Measurements from ENCODE around the gene TREML2. TPM values are rescaled to one million over a fixed set of nuclear protein-coding genes. Genes with fewer than 3 reads are reported as not detected.
A peak's percentile ranks its signal among the peaks of the same experiment; 100 is the strongest.

The TREML2 gene, protein sequence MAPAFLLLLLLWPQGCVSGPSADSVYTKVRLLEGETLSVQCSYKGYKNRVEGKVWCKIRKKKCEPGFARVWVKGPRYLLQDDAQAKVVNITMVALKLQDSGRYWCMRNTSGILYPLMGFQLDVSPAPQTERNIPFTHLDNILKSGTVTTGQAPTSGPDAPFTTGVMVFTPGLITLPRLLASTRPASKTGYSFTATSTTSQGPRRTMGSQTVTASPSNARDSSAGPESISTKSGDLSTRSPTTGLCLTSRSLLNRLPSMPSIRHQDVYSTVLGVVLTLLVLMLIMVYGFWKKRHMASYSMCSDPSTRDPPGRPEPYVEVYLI
- polyA plus RNA-seq: 0.03 to 0.08 TPM (median 0.03 TPM) in 3 replicates
- not detected for polyA plus RNA-seq (2011; ENCODE audit: low read depth)
- polyA plus RNA-seq (2011; cell fraction: cytosol; rRNA removed): 0.04 and 0.08 TPM in 2 replicates
- 0.08 TPM in 1 of 2 replicates, not detected in the other for polyA plus RNA-seq (2011; cell fraction: nucleus; rRNA removed)
- 0.08 TPM in 1 of 2 replicates, not detected in the other for polyA plus RNA-seq (2012; ENCODE audit: low replicate concordance)
- 0.10 to 0.26 TPM in 2 of 3 replicates, not detected in the other for polyA minus RNA-seq
- polyA minus RNA-seq (2011; cell fraction: cytosol; rRNA and poly(A)+ RNA removed): not detected
- 0.21 TPM in 1 of 2 replicates, not detected in the other for polyA minus RNA-seq (2011; cell fraction: nucleus; rRNA and poly(A)+ RNA removed)

GRCh38 chr6:41200901-41201763, at the start of gene TREML2:
TSS of gene TREML2 (minus strand) at chr6:41201149. CDS start at chr6:41201008, 141 bp downstream.
- H3K27me3 ChIP-seq (ENCODE audit: control insufficient read depth, extremely low read depth, insufficient read depth, low read length): no peaks in the 10 kb centered on the region
- no peaks in the 10 kb centered on the region for H3K9me3 ChIP-seq (ENCODE audit: control insufficient read depth, low read depth, low read length)
- H3K27ac ChIP-seq (ENCODE audit: control insufficient read depth, insufficient read depth, low read length): no peak within 1 kb of the TSS
- H3K4me1 ChIP-seq (ENCODE audit: control insufficient read depth, extremely low read depth, insufficient read depth, low read length): peaks cover 9% of the 10 kb centered on the region
- dilution Hi-C loops (cut with MboI; ENCODE audit: extremely low pct_ligation_motif_present, low sequenced_read_pairs): no loop called here
- FAIRE-seq (no peak), DNase-seq (ENCODE audit: low read depth, low spot score) (no peak)
- H3K36me3 ChIP-seq (ENCODE audit: control insufficient read depth in 2 of 2, extremely low read depth in 1 of 2, insufficient read depth in 2 of 2, low read length in 2 of 2): no peaks in the 10 kb centered on the region
- H2AFZ ChIP-seq (ENCODE audit: control insufficient read depth, low read length): peak within 1 kb of the TSS; percentile 31
- H3K79me2 ChIP-seq (ENCODE audit: control insufficient read depth, insufficient read depth, low read length): no peaks in the 10 kb centered on the region
- no peak within 1 kb of the TSS for H3K9ac ChIP-seq (ENCODE audit: control insufficient read depth, extremely low read depth, insufficient read depth, low read length)
- no peak within 1 kb of the TSS for H3K4me3 ChIP-seq (ENCODE audit: control insufficient read depth in 2 of 3, extremely low read depth in 1 of 3, insufficient read depth in 2 of 3, low read depth in 1 of 3, low read length in 3 of 3)
- H4K20me1 ChIP-seq (ENCODE audit: control insufficient read depth, extremely low read depth, insufficient read depth, low read length): no peaks in the 10 kb centered on the region
- TF ChIP-seq, protein P1, sequence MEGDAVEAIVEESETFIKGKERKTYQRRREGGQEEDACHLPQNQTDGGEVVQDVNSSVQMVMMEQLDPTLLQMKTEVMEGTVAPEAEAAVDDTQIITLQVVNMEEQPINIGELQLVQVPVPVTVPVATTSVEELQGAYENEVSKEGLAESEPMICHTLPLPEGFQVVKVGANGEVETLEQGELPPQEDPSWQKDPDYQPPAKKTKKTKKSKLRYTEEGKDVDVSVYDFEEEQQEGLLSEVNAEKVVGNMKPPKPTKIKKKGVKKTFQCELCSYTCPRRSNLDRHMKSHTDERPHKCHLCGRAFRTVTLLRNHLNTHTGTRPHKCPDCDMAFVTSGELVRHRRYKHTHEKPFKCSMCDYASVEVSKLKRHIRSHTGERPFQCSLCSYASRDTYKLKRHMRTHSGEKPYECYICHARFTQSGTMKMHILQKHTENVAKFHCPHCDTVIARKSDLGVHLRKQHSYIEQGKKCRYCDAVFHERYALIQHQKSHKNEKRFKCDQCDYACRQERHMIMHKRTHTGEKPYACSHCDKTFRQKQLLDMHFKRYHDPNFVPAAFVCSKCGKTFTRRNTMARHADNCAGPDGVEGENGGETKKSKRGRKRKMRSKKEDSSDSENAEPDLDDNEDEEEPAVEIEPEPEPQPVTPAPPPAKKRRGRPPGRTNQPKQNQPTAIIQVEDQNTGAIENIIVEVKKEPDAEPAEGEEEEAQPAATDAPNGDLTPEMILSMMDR (optimal IDR thresholded peaks at IDR 0.05 in 1 of 3, IDR thresholded peaks at IDR 0.05 in 1 of 3, conservative IDR thresholded peaks at IDR 0.05 in 1 of 3; ENCODE audit: extremely low read depth in 1 of 3, insufficient read depth in 2 of 3, low read length in 3 of 3): no peak
- TF ChIP-seq EZH2 (IDR thresholded peaks at IDR 0.05; ENCODE audit: low read length): no peak
- H3K4me2 ChIP-seq (ENCODE audit: control insufficient read depth, extremely low read depth, insufficient read depth, low read depth, low read length): peak within 1 kb of the TSS; percentile 44
- H3K9me1 ChIP-seq (ENCODE audit: control insufficient read depth, extremely low read depth, insufficient read depth, low read length): no peaks in the 10 kb centered on the region

- H3K4me2 ChIP-seq (ENCODE audit: control insufficient read depth, extremely low read depth, insufficient read depth, low read depth, low read length): no peak overlapping the region
- no peaks in the 10 kb centered on the region for H3K9me1 ChIP-seq (ENCODE audit: control insufficient read depth, extremely low read depth, insufficient read depth, low read length)
- H3K4me3 ChIP-seq (ENCODE audit: control insufficient read depth in 2 of 3, extremely low read depth in 1 of 3, insufficient read depth in 2 of 3, low read depth in 1 of 3, low read length in 3 of 3): no peak overlapping the region
- no peaks in the 10 kb centered on the region for H3K9me3 ChIP-seq (ENCODE audit: control insufficient read depth, low read depth, low read length)
- no peaks in the 10 kb centered on the region for H3K36me3 ChIP-seq (ENCODE audit: control insufficient read depth in 2 of 2, extremely low read depth in 1 of 2, insufficient read depth in 2 of 2, low read length in 2 of 2)
- H3K79me2 ChIP-seq (ENCODE audit: control insufficient read depth, insufficient read depth, low read length): no peaks in the 10 kb centered on the region
- H2AFZ ChIP-seq (ENCODE audit: control insufficient read depth, low read length): no peak overlapping the region
- DNase-seq (ENCODE audit: low read depth, low spot score) (no peak), FAIRE-seq (no peak)
- H3K4me1 ChIP-seq (ENCODE audit: control insufficient read depth, extremely low read depth, insufficient read depth, low read length): no peaks in the 10 kb centered on the region
- dilution Hi-C loops (cut with MboI; ENCODE audit: extremely low pct_ligation_motif_present, low sequenced_read_pairs): no loop called here
- H4K20me1 ChIP-seq (ENCODE audit: control insufficient read depth, extremely low read depth, insufficient read depth, low read length): no peaks in the 10 kb centered on the region
- H3K27ac ChIP-seq (ENCODE audit: control insufficient read depth, insufficient read depth, low read length): no peak overlapping the region
- no peak for TF ChIP-seq EZH2 (IDR thresholded peaks at IDR 0.05; ENCODE audit: low read length)
- TF ChIP-seq, protein P1 (optimal IDR thresholded peaks at IDR 0.05 in 1 of 3, IDR thresholded peaks at IDR 0.05 in 1 of 3, conservative IDR thresholded peaks at IDR 0.05 in 1 of 3; ENCODE audit: extremely low read depth in 1 of 3, insufficient read depth in 2 of 3, low read length in 3 of 3): no peak
- peaks cover 18% of the 10 kb centered on the region for H3K27me3 ChIP-seq (ENCODE audit: control insufficient read depth, extremely low read depth, insufficient read depth, low read length)
- H3K9ac ChIP-seq (ENCODE audit: control insufficient read depth, extremely low read depth, insufficient read depth, low read length): no peak overlapping the region
These were observed 47.1 kb upstream of the TREML2 start for GRCh38 chr6:41247882-41248705.
